ENCODE results near the gene ITGAV. TPM values are rescaled to one million over a fixed set of nuclear protein-coding genes. Genes with fewer than 3 reads are reported as not detected.
A peak's percentile ranks its signal among the peaks of the same experiment; 100 is the strongest.
"Not testable (repeated sequence)": the region's sequence is repeated elsewhere in the genome, so short reads cannot be mapped to it uniquely, and the experiment has no call there.

The ITGAV gene
- total RNA-seq (ENCODE audit: insufficient read depth, low replicate concordance): 285 TPM

DNA sequence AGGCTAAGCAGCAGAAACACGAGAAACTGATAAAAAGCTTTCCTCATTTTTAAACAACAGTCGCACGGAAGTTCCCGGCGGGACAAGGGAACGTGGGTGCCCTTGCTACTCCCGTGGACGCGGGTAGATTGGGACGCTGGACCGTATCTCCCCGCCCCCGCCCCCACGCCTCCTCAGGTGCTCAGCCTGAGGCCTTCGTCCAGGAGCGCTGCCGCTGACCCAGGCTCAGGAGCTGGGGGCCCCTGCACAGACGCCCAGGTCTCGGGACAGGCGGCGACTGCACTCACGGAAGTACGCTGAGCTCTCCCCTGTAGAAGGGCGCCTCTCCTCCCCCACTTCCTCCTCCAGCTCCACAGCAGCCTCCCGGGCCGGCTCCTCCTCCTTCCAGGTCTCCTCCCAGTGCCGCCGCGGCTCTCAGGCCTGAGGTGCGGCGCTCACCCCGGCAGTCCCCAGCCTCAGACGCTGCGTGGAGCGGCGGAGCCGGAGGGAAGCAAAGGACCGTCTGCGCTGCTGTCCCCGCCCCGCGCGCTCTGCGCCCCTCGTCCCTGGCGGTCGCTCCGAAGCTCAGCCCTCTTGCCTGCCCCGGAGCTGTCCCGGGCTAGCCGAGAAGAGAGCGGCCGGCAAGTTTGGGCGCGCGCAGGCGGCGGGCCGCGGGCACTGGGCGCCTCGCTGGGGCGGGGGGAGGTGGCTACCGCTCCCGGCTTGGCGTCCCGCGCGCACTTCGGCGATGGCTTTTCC lies at the start of gene ITGAV:
ITGAV (plus strand) TSS at position 445 of the 738 bp plus-strand sequence; CDS start at position 728, 283 bp downstream.
- DNase-seq (ENCODE audit: low spot score): peak; percentile 97

DNA sequence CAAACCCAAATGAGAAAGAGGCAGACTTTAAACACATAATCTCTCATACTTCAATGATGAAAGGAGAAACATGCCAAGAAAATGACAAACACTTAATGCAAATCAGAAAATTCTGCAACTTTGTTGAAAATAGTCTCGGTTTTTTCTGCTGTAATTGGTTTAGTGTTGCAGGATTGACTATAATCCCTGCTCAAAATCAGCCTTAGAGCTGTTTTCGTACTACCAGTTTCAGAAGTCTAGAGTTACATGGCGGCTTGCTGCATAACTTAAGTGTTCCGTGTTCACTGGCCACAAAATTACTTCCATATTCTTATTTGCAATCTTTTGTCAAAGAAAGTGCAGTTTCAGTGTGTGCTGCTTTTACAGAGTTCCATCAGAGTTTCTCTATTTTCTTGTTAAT lies 48.9 kb upstream of the ITGAV start:
- peak; percentile 52 for DNase-seq (ENCODE audit: low spot score)

DNA sequence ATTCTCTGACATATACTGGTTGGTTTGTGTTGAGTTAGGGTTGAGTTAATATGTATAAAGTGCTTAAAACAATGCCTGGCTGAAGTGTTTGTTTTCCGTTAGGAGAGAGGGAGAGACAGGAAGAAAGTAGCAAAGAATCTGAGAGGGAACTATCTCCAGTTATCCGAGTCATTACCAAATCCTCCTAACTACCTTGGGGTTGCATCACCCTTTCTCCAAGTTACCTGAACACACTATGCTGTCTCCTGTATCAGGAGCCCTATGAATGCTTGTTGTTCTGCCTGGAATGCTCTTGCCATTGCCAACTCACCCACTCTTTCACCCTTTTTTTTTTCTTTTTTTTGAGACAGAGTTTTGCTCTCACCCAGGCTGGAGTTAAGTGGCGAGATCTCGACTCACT lies 47.9 kb upstream of the ITGAV start:
- DNase-seq (ENCODE audit: low spot score): no peak

DNA sequence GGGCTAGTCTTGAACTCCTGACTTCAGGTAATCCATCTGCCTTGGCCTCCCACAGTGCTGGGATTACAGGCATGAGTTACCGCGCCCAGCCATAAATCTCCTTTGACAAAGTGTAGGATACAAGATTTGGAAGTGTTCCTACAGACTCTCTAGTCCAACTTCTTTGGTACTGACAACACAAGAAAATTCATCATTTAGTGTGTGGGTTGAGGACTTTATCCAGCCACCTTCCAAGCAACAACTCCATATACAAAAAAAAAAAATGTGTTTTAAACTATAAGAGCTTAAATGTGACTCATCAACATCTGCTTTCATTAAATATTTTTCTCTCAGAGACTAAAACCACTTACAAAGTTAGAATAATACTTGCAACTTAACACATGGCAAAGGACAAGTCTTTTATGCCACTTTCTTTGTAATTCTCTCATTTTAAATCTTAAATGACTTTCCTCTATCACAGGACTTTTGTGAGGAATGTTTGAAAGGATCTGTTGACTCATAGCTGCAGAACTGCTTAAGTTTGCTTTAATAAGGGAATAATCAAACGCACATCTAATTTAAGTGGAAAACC lies 46.2 kb upstream of the ITGAV start:
- DNase-seq (ENCODE audit: low spot score): peak; percentile 62

DNA sequence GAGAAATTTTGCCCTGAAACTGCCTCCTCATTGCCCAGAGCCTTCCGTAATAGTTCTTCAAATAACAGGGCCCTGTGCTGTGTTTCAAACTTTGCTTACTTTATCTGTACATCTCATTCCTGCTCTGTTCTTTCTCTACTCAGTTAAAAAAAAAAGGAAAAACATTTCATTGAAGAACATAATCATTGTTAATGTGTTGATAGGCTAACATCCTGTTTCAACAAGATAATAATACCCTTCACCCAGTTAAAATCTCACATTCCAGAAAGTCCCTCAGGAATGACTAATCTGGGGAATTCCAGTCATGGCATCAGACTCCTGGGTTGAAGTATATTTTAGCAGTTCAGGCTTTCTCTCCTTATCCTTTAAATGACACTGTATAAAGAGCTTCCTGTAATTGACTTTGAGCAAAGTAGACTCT lies 45.6 kb upstream of the ITGAV start:
- peak; percentile 72 for DNase-seq (ENCODE audit: low spot score)

DNA sequence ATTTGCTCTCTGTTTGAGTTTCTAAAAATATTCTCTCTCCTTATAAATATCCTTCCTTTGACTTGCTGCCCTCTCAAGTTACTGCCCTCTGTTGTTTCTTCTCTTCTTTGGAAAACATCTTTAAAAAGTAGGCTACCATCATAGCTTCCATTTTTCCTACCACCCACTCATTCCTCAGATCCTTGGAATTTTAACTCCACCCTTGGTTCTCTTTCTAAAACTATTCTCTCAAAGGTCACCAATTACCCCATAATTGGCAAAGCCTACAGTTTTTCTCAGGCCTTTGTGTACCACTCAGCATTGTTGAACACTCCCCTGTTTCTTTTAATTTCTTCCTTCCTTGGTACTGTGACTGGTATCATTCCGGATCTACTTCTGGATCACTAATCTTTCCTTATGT lies 43.0 kb upstream of the ITGAV start:
- no peak for DNase-seq (ENCODE audit: low spot score)

DNA sequence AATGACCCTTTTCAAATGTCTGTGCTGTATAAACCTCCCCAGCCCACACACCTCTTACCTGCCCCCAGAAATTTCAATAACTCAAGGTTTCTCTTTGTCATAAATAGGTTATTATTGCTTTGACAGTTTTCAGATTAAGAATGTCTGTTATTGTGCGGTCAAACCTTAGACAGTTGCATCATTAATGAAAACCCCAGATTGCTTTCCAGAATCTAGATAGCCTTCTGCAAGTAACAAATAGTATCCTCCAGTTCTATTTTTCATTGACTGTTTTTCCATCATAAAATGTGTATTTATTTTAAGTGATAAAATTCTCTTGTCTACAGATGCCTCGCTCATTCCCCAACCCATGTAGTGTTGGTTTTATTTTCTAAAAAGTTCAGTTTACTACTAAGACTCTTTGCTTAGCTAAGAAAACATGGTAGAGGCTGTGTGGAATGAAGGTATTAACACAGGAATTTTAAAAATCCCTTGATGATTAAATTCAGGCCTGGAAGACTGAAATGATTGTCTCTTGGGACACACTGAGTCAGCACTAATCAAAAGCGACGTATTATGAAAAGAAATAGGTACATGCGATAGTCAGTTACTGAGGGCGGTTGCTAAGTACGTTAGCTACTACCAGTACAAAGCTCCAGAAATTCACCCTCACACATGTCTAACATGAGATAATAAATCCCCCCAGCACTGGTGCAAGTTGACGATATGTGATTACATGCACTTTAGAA lies 38.4 kb upstream of the ITGAV start:
- DNase-seq (ENCODE audit: low spot score): no peak

DNA sequence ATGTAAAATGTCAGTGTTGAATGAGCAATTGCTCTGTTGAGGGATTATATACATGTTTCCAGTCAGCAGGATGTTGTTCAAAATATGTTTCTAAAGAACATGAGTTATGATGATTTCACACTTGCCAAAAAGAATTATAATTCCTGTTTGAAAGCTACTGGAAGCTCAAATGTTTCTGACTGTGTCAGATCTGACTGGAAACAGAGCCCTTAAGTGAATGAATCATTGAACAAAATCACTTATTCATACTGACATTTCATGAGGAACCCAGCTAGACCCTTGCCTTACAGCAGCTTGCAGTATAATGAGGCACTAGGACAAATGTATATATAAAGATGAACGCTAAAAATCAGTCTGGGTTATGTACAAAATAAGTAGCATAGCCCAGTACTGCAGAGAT lies 35.4 kb upstream of the ITGAV start:
- DNase-seq (ENCODE audit: low spot score): peak; percentile 42

DNA sequence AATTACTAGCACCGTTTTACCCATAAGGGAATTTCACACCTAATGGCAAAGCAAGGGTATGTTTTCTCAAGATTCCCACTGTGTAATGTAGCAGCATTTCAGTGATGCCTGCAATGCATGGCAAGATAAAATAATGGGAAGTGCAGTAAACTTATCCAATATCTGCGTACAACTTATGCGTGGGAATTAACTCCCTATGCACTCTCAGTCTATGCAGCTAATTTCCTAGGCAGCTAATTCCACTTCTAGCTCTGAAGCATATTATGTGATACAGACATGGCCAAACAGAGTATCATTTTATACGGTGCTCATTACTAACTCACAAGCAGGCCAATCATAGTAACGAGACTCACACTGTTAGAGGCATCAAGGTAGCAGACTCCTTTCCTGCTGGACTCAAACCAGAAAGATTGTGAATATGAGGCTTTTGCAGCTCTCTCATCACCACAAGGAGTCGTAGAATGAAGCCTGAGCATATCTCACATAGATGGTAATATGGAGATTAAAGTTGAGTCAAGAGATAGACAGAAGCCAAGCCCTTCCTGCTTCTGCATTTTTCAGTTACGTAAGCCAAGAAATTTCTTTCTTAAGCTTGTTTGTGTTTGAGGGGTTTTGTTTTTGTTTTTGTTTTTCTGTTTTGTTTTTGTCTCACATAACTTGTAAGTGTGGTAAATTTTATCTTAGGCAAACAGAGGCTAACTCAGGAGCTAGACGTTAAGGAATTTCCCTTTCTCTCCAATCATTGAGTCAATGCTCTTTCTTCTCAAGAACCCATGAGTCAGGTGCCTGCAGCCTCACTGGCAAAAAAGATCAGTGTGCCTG lies 34.8 kb upstream of the ITGAV start:
- DNase-seq (ENCODE audit: low spot score): peak; percentile 43

DNA sequence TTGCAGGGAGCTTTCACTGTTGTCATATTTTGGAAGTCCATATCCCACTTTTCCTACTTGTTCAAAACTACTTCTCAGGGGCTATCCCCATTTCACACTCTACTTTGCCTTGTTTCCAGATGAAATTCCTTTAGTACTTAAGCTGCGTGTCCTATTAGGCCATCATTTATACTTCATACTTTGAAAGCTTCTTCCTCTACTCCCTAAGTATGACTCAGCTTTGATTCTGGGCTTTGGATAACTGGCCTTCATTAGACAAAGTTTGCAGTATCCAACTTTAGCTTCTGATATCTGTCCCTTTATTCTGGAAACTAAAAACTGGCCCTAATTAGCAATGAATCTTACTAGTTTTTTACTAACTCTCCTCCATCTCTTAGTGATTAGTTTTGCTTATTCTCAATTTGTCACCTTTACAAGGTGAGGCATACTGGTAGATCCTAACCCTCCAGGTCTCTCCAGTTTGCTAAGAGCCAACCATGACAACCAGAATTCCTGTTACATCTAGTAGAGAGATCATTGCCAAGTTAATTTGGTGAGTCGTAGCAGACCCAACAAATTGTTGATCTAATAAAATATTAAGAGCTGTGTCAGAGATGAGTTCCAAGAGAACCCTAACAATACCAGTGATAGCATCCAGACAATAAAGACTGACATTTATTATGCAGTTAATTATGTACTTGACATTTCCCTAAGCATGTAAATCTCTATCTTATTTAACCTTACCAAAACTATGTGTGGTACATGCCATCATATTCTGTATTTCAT lies 31.2 kb upstream of the ITGAV start:
- DNase-seq (ENCODE audit: low spot score): no peak

DNA sequence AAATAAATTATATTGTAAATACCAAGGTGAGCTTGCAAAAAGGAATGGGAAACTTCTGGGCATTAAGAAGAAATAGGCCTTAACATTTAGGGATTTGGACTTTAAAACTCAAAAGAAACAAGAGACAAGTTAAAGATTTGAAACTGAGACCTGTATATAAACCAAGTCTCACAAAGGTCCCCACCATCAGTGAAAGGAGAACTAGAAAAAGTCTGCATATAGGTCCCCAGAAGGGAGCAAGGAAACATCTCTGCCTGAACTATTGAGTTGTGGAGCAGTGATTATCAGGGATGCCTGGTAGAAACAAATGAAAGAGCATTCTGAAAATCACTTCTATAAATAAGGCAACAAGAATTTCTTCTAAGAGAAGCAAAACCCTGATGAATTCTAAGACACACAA lies 30.5 kb upstream of the ITGAV start:
- DNase-seq (ENCODE audit: low spot score): no peak

DNA sequence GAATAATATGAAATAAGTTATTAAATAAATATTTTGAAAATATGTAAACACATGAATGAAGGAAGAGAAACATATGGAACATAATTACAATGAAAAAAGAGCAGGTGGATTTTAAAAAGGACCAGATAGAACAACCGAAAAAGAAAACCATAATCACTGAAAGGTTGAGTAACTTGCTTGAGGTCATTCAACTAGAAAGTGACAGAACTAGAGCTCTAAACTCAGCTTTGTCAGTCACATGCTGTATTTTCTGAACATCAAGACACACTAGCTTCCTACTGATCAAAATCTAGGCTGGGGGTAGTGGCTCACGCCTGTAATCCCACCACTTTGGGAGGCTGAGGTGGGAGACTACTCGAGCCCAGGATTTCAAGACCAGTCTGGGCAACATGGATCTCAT lies 30.0 kb upstream of the ITGAV start:
- no peak for DNase-seq (ENCODE audit: low spot score)

DNA sequence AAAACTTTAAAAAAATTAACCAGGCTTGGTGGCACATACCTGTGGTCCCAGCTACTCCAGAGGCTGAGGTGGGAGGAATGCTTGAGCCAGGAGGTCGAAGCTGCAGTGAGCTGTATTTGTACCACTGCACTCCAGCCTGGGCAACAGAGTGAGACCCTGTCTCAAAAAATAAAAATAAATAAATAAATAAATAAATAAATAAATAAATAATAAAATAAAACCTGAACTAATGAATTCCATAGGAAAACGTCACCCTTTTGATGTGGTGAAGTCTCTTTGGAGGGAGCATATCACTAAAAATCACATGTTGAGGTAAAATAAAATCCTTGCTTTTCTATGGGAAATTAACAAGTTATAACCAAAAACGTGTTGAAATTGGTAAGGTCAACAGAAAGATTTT lies 29.6 kb upstream of the ITGAV start:
- no peak for DNase-seq (ENCODE audit: low spot score)

DNA sequence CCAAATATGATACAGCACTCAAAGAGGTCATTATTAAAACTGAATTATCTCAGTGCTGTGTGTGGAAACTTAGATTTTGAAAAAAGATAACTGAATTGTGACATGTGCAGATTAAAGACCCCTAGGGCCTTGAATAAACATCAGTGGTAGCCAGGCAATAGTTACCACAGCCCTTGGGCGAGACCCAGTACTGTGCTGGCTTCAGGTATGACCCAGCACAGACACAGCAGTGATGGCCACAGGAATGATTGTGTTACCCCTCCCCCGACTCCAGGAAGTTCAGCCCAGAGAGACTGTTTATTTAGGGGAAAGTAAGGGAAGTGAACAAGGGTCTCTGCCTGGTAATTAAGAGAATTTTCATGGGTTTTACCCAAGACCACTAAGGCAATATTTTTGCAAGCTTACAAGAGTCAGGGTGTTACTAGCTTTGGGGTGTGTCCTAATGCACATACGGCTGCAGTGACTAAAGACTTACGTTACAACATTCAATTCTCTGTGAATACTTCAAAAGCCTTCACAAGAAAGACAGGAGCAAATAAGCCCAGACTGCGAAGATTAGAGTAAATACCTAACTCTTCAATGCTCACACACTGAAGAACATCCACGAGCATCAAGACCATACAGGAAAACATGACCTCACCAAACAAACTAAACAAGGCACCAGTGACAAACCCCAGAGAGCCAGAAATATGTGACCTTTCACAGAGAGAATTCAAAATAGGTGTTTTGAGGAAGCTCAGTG lies 28.2 kb upstream of the ITGAV start:
- peak; percentile 4 for DNase-seq (ENCODE audit: low spot score)

DNA sequence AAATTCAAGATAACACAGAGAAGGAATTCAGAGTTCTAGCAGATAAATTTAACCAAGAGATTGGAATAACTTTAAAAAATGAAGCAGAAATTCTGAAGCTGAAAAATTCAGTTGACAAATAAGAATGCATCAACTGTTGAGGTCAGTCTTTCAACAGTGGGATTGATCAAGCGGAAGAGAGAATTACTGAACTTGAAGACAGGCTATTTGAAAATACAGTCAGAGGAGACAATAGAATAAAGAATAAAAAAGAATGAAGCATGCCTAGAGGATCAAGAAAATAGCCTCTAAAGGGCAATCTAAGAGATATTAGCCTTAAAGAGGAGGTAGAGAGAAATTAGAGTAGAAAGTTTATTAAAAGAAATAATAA lies 27.7 kb upstream of the ITGAV start:
- no peak for DNase-seq (ENCODE audit: low spot score)

DNA sequence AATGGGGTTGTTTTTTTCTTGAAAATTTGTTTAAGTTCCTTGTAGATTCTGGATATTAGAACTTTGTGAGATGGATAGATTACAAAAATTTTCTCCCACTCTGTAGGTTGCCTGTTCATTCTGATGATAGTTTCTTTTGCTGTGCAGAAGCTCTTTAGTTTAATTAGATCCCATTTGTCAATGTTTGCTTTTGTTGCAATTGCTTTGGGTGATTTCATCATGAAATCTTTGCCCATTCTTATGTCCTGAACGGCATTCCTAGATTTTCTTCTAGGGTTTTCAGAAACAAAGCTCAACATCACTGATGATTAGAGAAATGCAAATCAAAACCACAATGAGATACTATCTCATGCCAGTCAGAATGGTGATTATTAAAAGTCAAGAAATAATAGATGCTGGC lies 21.3 kb upstream of the ITGAV start:
- not testable (repeated sequence) for DNase-seq (ENCODE audit: low spot score)

DNA sequence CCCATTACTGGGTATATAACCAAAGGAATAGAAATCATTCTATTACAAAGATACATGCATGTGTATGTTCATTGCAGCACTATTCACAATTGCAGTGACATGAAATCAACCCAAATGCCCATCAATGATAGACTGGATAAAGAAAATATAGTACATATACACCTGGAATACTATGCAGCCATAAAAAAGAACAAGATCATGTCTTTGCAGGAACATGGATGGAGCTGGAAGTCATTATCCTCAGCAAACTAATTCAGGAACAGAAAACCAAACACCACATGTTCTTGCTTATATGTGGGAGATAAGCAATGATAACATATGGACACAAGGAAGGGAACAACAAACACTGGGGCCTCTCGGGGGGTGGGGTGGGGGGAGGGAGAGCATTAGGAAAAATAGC lies 20.7 kb upstream of the ITGAV start:
- DNase-seq (ENCODE audit: low spot score): not testable (repeated sequence)

DNA sequence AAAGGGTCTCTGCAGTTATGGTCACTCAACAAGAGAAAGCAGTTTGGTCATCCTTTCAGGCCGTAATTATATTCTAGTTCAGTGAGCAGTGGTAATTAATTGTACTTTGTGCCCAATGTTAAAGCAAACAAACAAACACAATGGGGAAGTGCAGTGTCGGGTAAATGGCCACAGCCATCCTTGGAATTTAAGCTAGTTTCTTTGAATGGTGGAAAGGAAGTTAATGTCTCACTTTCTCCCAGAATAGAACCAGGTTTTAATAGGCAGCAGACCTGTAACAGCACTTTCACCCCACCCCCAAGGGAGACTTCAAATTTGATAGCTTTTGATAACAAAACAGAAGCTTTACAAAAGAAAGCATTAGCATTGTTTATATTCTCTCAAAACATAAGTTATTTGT lies 20.0 kb upstream of the ITGAV start:
- DNase-seq (ENCODE audit: low spot score): no peak

DNA sequence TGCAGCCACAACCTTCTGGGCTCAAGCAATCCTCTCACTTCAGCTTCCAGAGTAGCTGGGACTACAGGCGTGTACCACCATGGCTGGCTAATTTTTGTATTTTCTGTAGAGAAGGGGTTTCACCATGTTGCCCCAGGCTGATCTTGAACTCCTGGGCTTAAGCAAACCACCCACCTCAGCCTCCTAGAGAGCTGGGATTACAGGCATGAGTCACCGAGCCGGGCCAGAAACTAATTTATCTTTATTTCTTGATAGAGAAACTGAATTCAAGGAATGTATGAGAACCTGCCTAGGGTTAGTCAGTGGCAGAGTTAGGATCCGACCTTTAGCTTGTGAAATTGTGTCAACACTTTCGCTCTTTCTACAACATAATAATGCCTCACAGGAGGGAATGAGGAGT lies 19.3 kb upstream of the ITGAV start:
- no peak for DNase-seq (ENCODE audit: low spot score)

DNA sequence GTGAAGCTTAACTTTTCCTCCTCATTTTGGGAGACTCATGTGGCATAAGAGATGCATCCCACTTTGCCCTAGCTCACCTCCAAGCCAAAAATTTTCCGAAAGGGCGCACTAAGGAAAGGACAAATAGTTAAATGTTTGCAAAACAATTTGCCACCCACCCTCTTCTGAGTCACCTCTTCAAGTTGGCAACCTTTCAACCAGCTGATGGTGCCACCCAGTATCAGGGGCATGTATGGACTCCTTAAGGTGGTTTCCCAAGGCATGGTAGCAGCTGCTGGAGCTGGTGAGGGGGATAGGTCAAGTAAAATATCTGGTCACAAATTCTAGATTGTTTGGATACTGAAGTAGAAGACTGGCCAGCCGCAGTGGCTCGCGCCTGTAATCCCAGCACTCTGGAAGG lies 17.2 kb upstream of the ITGAV start:
- no peak for DNase-seq (ENCODE audit: low spot score)

DNA sequence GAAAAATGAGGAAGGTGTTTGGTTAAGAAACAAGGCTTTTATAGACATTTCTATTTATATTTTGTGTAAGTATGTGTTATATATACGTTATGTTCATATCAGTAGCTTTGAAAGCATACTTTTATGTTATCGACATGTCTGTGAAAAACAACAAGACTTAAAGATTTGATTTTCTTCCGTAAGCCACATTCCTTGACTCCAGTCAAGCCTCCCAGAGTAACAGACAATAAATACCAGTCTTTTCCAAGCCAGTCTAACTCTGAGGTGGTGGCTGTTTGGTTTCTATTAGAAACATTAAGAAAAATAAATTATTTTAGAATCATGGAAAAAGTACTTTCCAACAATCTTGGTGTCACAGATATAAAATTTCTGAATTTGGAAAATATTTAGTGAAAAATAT lies 16.3 kb upstream of the ITGAV start:
- no peak for DNase-seq (ENCODE audit: low spot score)
